Epithelial cell of esophagus (primary cell): Measurements from ENCODE around the gene PPP1CC.

Experiments used
- DNase-seq: peaks from one replicate; pipeline ENCODE4 v3.0.0; 2010; ENCODE audit warnings: low read depth
- H3K4me3 ChIP-seq: 2 replicates; pipeline ENCODE4 v1.5.1; 2011; ENCODE audit warnings: mild to moderate bottlenecking, low read length, control low read depth
- CTCF ChIP-seq: IDR thresholded peaks from 2 replicates; pipeline ENCODE4 v1.5.1; 2011; ENCODE audit warnings: low read depth, mild to moderate bottlenecking, low read length, control low read depth, inconsistent platforms; ENCODE audit not compliant: insufficient read depth; ENCODE audit errors: missing control alignments

PPP1CC gene

GRCh38 chr12:110683888-110684287 is 58.8 kb downstream of the PPP1CC start:
- no peak for DNase-seq
- no peak for TF ChIP-seq CTCF
- H3K4me3 ChIP-seq, result no peak overlapping the region

DNA sequence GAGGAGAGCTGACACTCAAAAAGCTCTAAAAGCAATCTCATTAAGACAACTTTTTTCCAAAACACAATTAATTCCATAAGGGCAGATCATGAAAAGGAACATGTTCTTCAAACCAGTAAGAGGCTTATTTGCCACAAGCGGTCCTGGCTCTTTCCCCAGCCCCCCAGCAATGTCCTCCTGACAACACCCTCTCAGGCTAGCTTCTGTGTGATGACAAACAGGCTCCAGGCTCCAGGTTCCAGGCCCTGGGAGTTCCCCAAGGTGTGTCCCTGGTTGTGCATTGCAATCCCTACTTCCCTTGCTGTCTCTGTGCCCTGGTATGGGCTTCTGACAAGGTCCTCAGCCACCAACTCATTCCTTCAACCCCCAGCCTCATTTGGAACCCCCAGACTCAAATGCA is 62.7 kb downstream of the PPP1CC start:
- no peak overlapping the region for H3K4me3 ChIP-seq
- DNase-seq, result peak; percentile 49
- no peak for TF ChIP-seq CTCF

DNA sequence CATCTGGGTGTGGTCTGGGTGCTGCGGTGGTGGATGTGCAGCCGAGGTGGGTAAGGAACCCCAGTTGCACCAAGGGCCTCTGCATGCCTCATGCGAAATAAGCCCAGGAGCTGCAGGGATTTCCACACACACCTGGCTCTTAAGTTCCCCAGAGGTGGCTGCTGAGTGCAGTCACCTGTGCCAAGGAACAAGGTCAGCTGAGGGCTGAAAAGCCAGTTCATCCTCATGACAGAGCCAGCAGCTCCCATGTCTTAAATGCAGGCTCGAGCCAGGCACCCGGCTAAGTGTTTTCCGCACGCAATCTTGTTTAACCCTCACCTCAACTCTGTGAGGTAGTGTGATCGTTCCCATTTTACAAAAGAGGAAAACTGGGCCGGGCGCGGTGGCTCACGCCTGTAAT is 63.5 kb downstream of the PPP1CC start:
- no peak for DNase-seq
- no peak overlapping the region for H3K4me3 ChIP-seq
- no peak for TF ChIP-seq CTCF

DNA sequence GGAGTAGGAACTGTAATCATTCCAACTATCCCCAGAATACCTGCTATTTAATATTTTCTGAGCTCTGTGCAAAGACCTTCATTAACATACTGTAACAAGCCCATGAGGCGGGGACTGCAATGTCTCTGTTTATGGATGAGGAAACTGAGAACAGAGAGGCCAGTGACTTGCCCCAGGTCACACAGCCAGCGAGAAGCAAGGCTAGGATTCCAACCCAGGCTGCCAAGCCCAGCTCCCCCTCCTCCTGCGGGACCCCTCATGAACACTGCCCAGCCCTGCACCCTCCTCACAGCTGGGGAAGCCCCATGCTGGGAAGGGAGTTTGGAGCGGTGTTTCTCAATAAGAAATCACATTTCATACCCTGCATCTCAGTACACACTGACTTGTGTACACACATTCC is 64.7 kb downstream of the PPP1CC start:
- DNase-seq, result no peak
- no peak for TF ChIP-seq CTCF
- no peak overlapping the region for H3K4me3 ChIP-seq

DNA sequence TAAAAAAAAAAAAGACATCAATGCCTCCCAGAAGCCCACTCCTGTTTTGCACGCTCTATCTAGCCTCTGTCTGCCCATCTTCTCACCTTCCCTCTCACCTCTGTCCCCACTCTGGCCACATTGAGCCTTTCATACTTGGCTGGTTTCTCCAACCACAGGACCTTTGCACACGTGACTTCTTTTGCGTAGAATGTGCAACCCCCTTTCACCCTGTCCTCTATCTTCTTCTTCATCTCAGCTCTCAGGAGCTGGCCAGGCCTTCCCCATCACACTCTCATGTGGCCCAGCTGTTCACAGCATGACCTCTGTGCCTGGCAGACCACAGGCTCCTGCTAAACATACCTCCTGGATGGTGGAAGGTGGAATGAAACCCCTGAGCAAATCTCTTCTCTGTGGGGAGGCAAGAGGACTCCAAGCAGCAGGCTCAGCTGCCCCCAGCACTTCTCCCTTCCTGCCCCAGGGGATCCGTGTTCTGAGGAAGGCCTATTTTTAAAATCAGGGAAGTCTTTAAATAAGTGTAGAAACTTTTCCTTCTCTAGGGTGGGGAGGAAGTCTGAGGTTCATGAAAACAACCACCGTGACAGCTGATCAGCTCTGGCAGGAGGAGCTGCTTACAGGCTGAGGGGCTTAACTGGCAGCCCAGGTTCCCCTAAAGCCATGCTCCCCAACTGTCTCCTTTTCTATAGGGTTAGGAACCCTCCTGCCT is 65.3 kb downstream of the PPP1CC start:
- TF ChIP-seq CTCF, result no peak
- no peak overlapping the region for H3K4me3 ChIP-seq
- DNase-seq, result no peak

GRCh38 chr12:110676171-110676570 is 66.5 kb downstream of the PPP1CC start:
- TF ChIP-seq CTCF, result no peak
- H3K4me3 ChIP-seq, result no peak overlapping the region
- DNase-seq, result no peak

- DNase-seq, result no peak
- TF ChIP-seq CTCF, result no peak
- no peak overlapping the region for H3K4me3 ChIP-seq
Measured at GRCh38 chr12:110670161-110670701, 72.5 kb downstream of the PPP1CC start.
